ENCODE measurements around the gene SPAG8. TPM values are rescaled to one million over a fixed set of nuclear protein-coding genes. Genes with fewer than 3 reads are reported as not detected.

The SPAG8 gene
- polyA plus RNA-seq, 1 donor (not counting 4 experiments of a cell fraction or from before 2014, with no cell fraction given), result 0.08 TPM

DNA sequence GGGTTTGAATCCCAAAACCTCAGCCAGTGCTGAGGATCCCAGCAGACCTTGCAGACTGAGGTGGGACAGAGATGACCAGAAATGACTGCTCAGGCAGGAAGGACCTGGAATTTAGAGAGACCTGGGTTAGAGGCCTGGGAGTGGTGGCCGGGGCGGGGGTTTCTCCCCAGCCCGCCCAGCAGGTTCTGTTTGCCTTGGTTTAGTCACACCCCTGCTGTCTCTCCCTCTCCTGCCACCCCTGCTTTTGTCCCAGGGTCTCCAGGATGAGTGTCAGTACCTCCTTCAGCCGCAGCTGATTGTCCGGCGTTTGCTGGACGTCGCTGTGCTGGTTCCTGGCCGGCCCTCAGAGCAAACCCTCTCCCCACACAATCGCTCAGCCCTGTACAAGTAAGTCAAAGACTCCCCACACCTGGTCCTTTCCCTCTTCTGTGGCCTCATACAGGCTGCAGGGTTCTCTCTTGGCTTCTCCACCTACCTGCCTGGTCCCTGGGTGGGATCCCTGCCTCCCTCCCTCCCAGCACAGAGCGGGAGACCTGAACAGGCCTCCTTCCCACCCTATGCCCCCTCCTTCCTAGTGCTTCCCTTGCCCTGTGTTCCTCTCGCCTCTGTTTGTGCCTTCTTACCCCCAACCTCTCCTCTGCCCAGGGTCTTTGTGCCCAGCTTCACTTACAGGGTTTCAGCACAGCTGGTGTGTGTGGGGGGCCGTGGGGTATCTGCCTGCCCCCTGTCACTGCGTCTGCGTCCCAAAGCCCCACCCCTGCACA is 29.0 kb upstream of the SPAG8 start:
- no peak for TF ChIP-seq EZH2 (IDR thresholded peaks at IDR 0.05; ENCODE audit: low read length)
- TF ChIP-seq, protein P1, sequence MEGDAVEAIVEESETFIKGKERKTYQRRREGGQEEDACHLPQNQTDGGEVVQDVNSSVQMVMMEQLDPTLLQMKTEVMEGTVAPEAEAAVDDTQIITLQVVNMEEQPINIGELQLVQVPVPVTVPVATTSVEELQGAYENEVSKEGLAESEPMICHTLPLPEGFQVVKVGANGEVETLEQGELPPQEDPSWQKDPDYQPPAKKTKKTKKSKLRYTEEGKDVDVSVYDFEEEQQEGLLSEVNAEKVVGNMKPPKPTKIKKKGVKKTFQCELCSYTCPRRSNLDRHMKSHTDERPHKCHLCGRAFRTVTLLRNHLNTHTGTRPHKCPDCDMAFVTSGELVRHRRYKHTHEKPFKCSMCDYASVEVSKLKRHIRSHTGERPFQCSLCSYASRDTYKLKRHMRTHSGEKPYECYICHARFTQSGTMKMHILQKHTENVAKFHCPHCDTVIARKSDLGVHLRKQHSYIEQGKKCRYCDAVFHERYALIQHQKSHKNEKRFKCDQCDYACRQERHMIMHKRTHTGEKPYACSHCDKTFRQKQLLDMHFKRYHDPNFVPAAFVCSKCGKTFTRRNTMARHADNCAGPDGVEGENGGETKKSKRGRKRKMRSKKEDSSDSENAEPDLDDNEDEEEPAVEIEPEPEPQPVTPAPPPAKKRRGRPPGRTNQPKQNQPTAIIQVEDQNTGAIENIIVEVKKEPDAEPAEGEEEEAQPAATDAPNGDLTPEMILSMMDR (optimal IDR thresholded peaks at IDR 0.05 in 1 of 3, IDR thresholded peaks at IDR 0.05 in 1 of 3, conservative IDR thresholded peaks at IDR 0.05 in 1 of 3; ENCODE audit: extremely low read depth in 1 of 3, insufficient read depth in 2 of 3, low read length in 3 of 3), result no peak
- Histone ChIP-seq H3K9ac (ENCODE audit: control insufficient read depth, extremely low read depth, insufficient read depth, low read length) (no peak overlapping the region), H3K36me3 (ENCODE audit: control insufficient read depth in 2 of 2, extremely low read depth in 1 of 2, insufficient read depth in 2 of 2, low read length in 2 of 2) (no peaks in the 10 kb centered on the region), H3K9me1 (ENCODE audit: control insufficient read depth, extremely low read depth, insufficient read depth, low read length) (peaks cover 2% of the 10 kb centered on the region), H3K4me3 (ENCODE audit: control insufficient read depth in 2 of 3, extremely low read depth in 1 of 3, insufficient read depth in 2 of 3, low read depth in 1 of 3, low read length in 3 of 3) (no peak overlapping the region), H4K20me1 (ENCODE audit: control insufficient read depth, extremely low read depth, insufficient read depth, low read length) (no peaks in the 10 kb centered on the region), H2AFZ (ENCODE audit: control insufficient read depth, low read length) (no peak overlapping the region), H3K27me3 (ENCODE audit: control insufficient read depth, extremely low read depth, insufficient read depth, low read length) (no peaks in the 10 kb centered on the region), H3K27ac (ENCODE audit: control insufficient read depth, insufficient read depth, low read length) (no peak overlapping the region), H3K4me1 (ENCODE audit: control insufficient read depth, extremely low read depth, insufficient read depth, low read length) (peaks cover 22% of the 10 kb centered on the region), H3K9me3 (ENCODE audit: control insufficient read depth, low read depth, low read length) (no peaks in the 10 kb centered on the region), H3K79me2 (ENCODE audit: control insufficient read depth, insufficient read depth, low read length) (no peaks in the 10 kb centered on the region), H3K4me2 (ENCODE audit: control insufficient read depth, extremely low read depth, insufficient read depth, low read depth, low read length) (no peak overlapping the region)
- DNase-seq (ENCODE audit: low read depth, low spot score), result no peak
- dilution Hi-C loops (cut with MboI; ENCODE audit: extremely low pct_ligation_motif_present, low sequenced_read_pairs), result no loop called here
- FAIRE-seq, result no peak

DNA sequence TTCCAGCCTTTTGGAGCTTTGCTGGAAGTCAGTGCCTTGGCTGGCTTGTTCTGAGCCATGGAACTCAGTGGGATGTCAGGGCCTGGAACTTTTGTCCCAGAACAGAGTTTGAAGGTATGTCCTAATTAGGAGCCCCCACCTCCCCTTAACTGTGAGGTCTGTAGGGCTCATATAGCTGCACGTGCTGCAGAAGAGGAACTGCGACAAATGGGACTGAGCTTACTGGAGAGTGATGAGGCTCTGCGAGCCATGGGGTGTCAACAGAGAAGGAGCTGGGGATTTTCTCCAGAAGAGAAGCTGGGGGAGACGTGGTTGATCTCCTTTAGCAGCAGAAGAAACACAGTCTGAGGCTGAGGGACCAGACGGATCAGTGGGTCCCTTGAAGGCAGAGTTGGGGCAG is 27.9 kb upstream of the SPAG8 start:
- no peak overlapping the region for H3K9ac ChIP-seq (ENCODE audit: control insufficient read depth, extremely low read depth, insufficient read depth, low read length)
- no peak for FAIRE-seq
- no peaks in the 10 kb centered on the region for H4K20me1 ChIP-seq (ENCODE audit: control insufficient read depth, extremely low read depth, insufficient read depth, low read length)
- H3K27ac ChIP-seq (ENCODE audit: control insufficient read depth, insufficient read depth, low read length), result no peak overlapping the region
- no peak overlapping the region for H2AFZ ChIP-seq (ENCODE audit: control insufficient read depth, low read length)
- dilution Hi-C loops (cut with MboI; ENCODE audit: extremely low pct_ligation_motif_present, low sequenced_read_pairs), result no loop called here
- no peaks in the 10 kb centered on the region for H3K79me2 ChIP-seq (ENCODE audit: control insufficient read depth, insufficient read depth, low read length)
- H3K36me3 ChIP-seq (ENCODE audit: control insufficient read depth in 2 of 2, extremely low read depth in 1 of 2, insufficient read depth in 2 of 2, low read length in 2 of 2), result no peaks in the 10 kb centered on the region
- H3K4me3 ChIP-seq (ENCODE audit: control insufficient read depth in 2 of 3, extremely low read depth in 1 of 3, insufficient read depth in 2 of 3, low read depth in 1 of 3, low read length in 3 of 3), result no peak overlapping the region
- H3K27me3 ChIP-seq (ENCODE audit: control insufficient read depth, extremely low read depth, insufficient read depth, low read length), result no peaks in the 10 kb centered on the region
- peaks cover 10% of the 10 kb centered on the region for H3K4me1 ChIP-seq (ENCODE audit: control insufficient read depth, extremely low read depth, insufficient read depth, low read length)
- H3K4me2 ChIP-seq (ENCODE audit: control insufficient read depth, extremely low read depth, insufficient read depth, low read depth, low read length), result no peak overlapping the region
- H3K9me1 ChIP-seq (ENCODE audit: control insufficient read depth, extremely low read depth, insufficient read depth, low read length), result no peaks in the 10 kb centered on the region
- H3K9me3 ChIP-seq (ENCODE audit: control insufficient read depth, low read depth, low read length), result no peaks in the 10 kb centered on the region
- TF ChIP-seq EZH2 (IDR thresholded peaks at IDR 0.05; ENCODE audit: low read length), result no peak
- TF ChIP-seq, protein P1 (optimal IDR thresholded peaks at IDR 0.05 in 1 of 3, IDR thresholded peaks at IDR 0.05 in 1 of 3, conservative IDR thresholded peaks at IDR 0.05 in 1 of 3; ENCODE audit: extremely low read depth in 1 of 3, insufficient read depth in 2 of 3, low read length in 3 of 3), result no peak
- DNase-seq (ENCODE audit: low read depth, low spot score), result no peak

Data from keratinocyte (primary cell).